GM23338 (cell line): ENCODE measurements around the gene CCDC152. TPM values are rescaled to one million over a fixed set of nuclear protein-coding genes. Genes with fewer than 3 reads are reported as not detected.

Experiments
- ATAC-seq: fragments of 200-7000 bp; cut with Tn5 transposase; 3 replicates; pipeline ENCODE4 v1.9.1; 2020
- DNase-seq: peaks from one replicate; pipeline ENCODE4 v3.0.0-alpha.2; 2015; ENCODE audit warnings: low spot score
- H2AFZ ChIP-seq: fragments of 200-600 bp; sonication (generic); 2 replicates; pipeline ENCODE4 v1.8.0; 2016; ENCODE audit warnings: antibody characterized with exemption, mild to moderate bottlenecking, moderate library complexity
- H3F3A ChIP-seq: fragments of 200-600 bp; sonication (generic); replicated peaks from 2 replicates; pipeline ENCODE4 v1.8.0; 2017; ENCODE audit warnings: antibody characterized with exemption, mixed run types, low read depth
- H3K27ac ChIP-seq: fragments of 200-600 bp; sonication (generic); 2 replicates; pipeline ENCODE4 v1.6.1; 2016; ENCODE audit warnings: low read depth
- H3K27me3 ChIP-seq: fragments of 200-600 bp; sonication (generic); 2 replicates; pipeline ENCODE4 v1.8.0; 2016; ENCODE audit warnings: mild to moderate bottlenecking, mixed run types, moderate library complexity; ENCODE audit not compliant: insufficient read depth
- H3K36me3 ChIP-seq: fragments of 200-600 bp; sonication (generic); 2 replicates; pipeline ENCODE4 v1.8.0; 2016; ENCODE audit warnings: mild to moderate bottlenecking; ENCODE audit not compliant: insufficient read depth
- H3K4me1 ChIP-seq: fragments of 200-600 bp; sonication (generic); 2 replicates; pipeline ENCODE4 v1.8.0; 2016; ENCODE audit warnings: mild to moderate bottlenecking, moderate library complexity; ENCODE audit not compliant: insufficient read depth
- H3K4me2 ChIP-seq: fragments of 200-600 bp; sonication (generic); 2 replicates; pipeline ENCODE4 v1.7.1; 2017; ENCODE audit warnings: mixed run types
- H3K4me3 ChIP-seq: fragments of 200-600 bp; sonication (generic); 2 replicates; pipeline ENCODE4 v1.6.1; 2016; ENCODE audit warnings: mixed run types
- H3K79me2 ChIP-seq: fragments of 200-600 bp; sonication (generic); replicated peaks from 2 replicates; pipeline ENCODE4 v1.8.0; 2017; ENCODE audit warnings: mild to moderate bottlenecking; ENCODE audit not compliant: insufficient read depth
- H3K9me2 ChIP-seq: fragments of 200-600 bp; sonication (generic); 2 replicates; pipeline ENCODE4 v1.8.0; 2017; ENCODE audit not compliant: insufficient read depth
- H4K20me1 ChIP-seq: fragments of 200-600 bp; sonication (generic); replicated peaks from 2 replicates; pipeline ENCODE4 v1.8.0; 2017; ENCODE audit warnings: mild to moderate bottlenecking; ENCODE audit not compliant: insufficient read depth
- H3K27ac Mint-ChIP-seq: 2 replicates; pipeline ENCODE4 v1.8.0; 2020; ENCODE audit warnings: inconsistent platforms, mild to moderate bottlenecking, moderate library complexity, mixed read lengths
- H3K27me3 Mint-ChIP-seq: 3 replicates; pipeline ENCODE4 v1.8.0; 2022; ENCODE audit warnings: low read depth, mild to moderate bottlenecking, moderate library complexity, mixed read lengths, inconsistent platforms; ENCODE audit not compliant: insufficient read depth, poor library complexity
- H3K36me3 Mint-ChIP-seq: 3 replicates; pipeline ENCODE4 v1.8.0; 2021; ENCODE audit warnings: low read depth, mild to moderate bottlenecking, inconsistent platforms, moderate library complexity, mixed read lengths
- H3K4me1 Mint-ChIP-seq: 3 replicates; pipeline ENCODE4 v1.8.0; 2020; ENCODE audit warnings: mild to moderate bottlenecking, inconsistent platforms, mixed read lengths
- H3K4me3 Mint-ChIP-seq: 3 replicates; pipeline ENCODE4 v1.8.0; 2021; ENCODE audit warnings: moderate library complexity, mild to moderate bottlenecking, inconsistent platforms, mixed read lengths
- H3K9me3 Mint-ChIP-seq: 3 replicates; pipeline ENCODE4 v1.8.0; 2020; ENCODE audit warnings: moderate library complexity, mild to moderate bottlenecking, inconsistent platforms, mixed read lengths
- ETS1 ChIP-seq: IDR thresholded peaks from 2 replicates; pipeline ENCODE4 v1.6.1; 2016; ENCODE audit warnings: antibody characterized with exemption
- EZH2phosphoT487 ChIP-seq: fragments of 200-600 bp; sonication (generic); IDR thresholded peaks from one replicate; pipeline ENCODE4 v1.8.1; 2018; ENCODE audit warnings: antibody characterized with exemption; ENCODE audit not compliant: unreplicated experiment
- JUNB ChIP-seq: IDR thresholded peaks from one replicate; pipeline ENCODE4 v1.6.1; 2016; ENCODE audit warnings: antibody characterized with exemption; ENCODE audit not compliant: unreplicated experiment
- NANOG ChIP-seq: IDR thresholded peaks from 2 replicates; pipeline ENCODE4 v1.6.1; 2016; ENCODE audit warnings: antibody characterized with exemption, borderline replicate concordance
- POLR2AphosphoS5 ChIP-seq: IDR thresholded peaks from 2 replicates; pipeline ENCODE4 v1.6.1; 2016; ENCODE audit warnings: antibody characterized with exemption, low read depth
- REST ChIP-seq: IDR thresholded peaks from one replicate; pipeline ENCODE4 v1.6.1; 2018; ENCODE audit warnings: antibody characterized with exemption; ENCODE audit not compliant: unreplicated experiment
- STAT1 ChIP-seq: IDR thresholded peaks from one replicate; pipeline ENCODE4 v1.6.1; 2016; ENCODE audit warnings: antibody characterized with exemption; ENCODE audit not compliant: unreplicated experiment
- ZNF114 ChIP-seq: fragments of 250-450 bp; sonication (Bioruptor Pico); IDR thresholded peaks from 2 replicates; pipeline ENCODE4 v1.5.0; 2020; ENCODE audit warnings: mild to moderate bottlenecking, moderate library complexity
- ZNF331 ChIP-seq: fragments of 250-450 bp; sonication (Bioruptor Pico); IDR thresholded peaks from 2 replicates; pipeline ENCODE4 v1.5.0; 2020; ENCODE audit warnings: low read depth, mild to moderate bottlenecking, moderate library complexity
- polyA plus RNA-seq: library from polyadenylated mRNA; unstranded; fragments of >200 nt; fragmentation: Nextera tagmentation; extraction: Ambion mirVana; gene quantifications from 2 replicates; pipeline ENCODE4 v1.2.1, GENCODE V29; 2016
- total RNA-seq: library from RNA; depleted of rRNA; stranded (reverse); fragments of >200 nt; shearing (Covaris generic); gene quantifications from 2 replicates; pipeline ENCODE4 v1.2.3, GENCODE V29; 2014

CCDC152 gene
- total and polyA plus RNA-seq, 2 experiments from 2014 or later = 16.2 to 75.9 TPM

- no peaks in the 10 kb centered on the region for H3K79me2 ChIP-seq
- H2AFZ ChIP-seq = no peak overlapping the region
- Mint-ChIP-seq H3K36me3 (peaks cover 2% of the 10 kb centered on the region; the same call in 1 of the 3 replicates), H3K9me3 (no peaks in the 10 kb centered on the region), H3K4me3 (no peak overlapping the region), H3K4me1 (peaks cover 6% of the 10 kb centered on the region; the same call in 2 of the 3 replicates), H3K27ac (no peak overlapping the region), H3K27me3 (no peaks in the 10 kb centered on the region)
- H3K4me1 ChIP-seq = peaks cover 6% of the 10 kb centered on the region
- no peaks in the 10 kb centered on the region for H3F3A ChIP-seq
- no peaks in the 10 kb centered on the region for H3K9me2 ChIP-seq
- ATAC-seq (no peak), DNase-seq (no peak)
- no peak overlapping the region for H3K27ac ChIP-seq
- H4K20me1 ChIP-seq = no peaks in the 10 kb centered on the region
- TF ChIP-seq REST = no peak
- TF ChIP-seq ZNF331 (CRISPR knock-in tag) = no peak
- no peak for TF ChIP-seq JUNB
- TF ChIP-seq EZH2phosphoT487 = no peak
- no peak for TF ChIP-seq NANOG
- TF ChIP-seq STAT1 = no peak
- H3K27me3 ChIP-seq = no peaks in the 10 kb centered on the region
- no peak overlapping the region for H3K4me3 ChIP-seq
- H3K4me2 ChIP-seq = no peak overlapping the region
- peaks cover 5% of the 10 kb centered on the region for H3K36me3 ChIP-seq
These were observed 49.5 kb downstream of the CCDC152 start for GRCh38 chr5:42806004-42806700.

GRCh38 chr5:42806701-42807262 lies 50.2 kb downstream of the CCDC152 start:
- Histone ChIP-seq H3F3A (no peaks in the 10 kb centered on the region), H3K9me2 (no peaks in the 10 kb centered on the region), H3K27ac (no peak overlapping the region), H3K4me2 (no peak overlapping the region), H3K4me1 (peaks cover 10% of the 10 kb centered on the region), H4K20me1 (no peaks in the 10 kb centered on the region), H3K36me3 (peaks cover 5% of the 10 kb centered on the region), H2AFZ (no peak overlapping the region), H3K4me3 (no peak overlapping the region), H3K27me3 (no peaks in the 10 kb centered on the region), H3K79me2 (no peaks in the 10 kb centered on the region)
- Mint-ChIP-seq H3K4me3 (no peak overlapping the region), H3K27ac (no peak overlapping the region), H3K4me1 (peaks cover 13% of the 10 kb centered on the region; the same call in 2 of the 3 replicates), H3K27me3 (no peaks in the 10 kb centered on the region), H3K36me3 (peaks cover 2% of the 10 kb centered on the region; the same call in 1 of the 3 replicates), H3K9me3 (no peaks in the 10 kb centered on the region)
- ATAC-seq (no peak), DNase-seq (no peak)
- TF ChIP-seq EZH2phosphoT487 (no peak), POLR2AphosphoS5 (no peak), ETS1 (no peak), JUNB (no peak), ZNF114 (CRISPR knock-in tag) (no peak), STAT1 (no peak), NANOG (no peak)
